SW 1271 (cell line): Measurements from ENCODE around the gene RTKN2.

Experiments
- DNase-seq, 2 experiments: peaks; one replicate each; lab custom pipeline; 2025; lab: John Stamatoyannopoulos, UW

Gene RTKN2

DNA sequence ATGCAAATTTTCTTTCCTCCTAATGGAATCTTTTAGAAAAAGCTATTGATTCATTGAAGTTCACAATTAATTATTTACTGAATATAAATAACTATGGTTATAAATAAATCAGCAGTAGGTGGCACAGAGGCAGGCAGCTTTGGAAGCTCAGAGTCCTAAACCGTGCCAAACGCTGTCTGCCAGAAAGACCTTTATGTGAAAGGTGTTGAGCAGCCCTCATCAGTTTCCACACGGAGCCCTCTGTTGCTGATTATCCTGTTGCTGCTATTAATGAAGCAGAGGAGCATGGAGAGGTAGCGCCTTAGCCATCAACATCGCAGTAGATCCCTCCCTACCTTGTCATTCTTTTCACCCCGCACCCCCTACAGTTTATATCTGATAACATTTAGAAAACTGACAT, 51.0 kb downstream of the RTKN2 start:
- no peak for DNase-seq

DNA sequence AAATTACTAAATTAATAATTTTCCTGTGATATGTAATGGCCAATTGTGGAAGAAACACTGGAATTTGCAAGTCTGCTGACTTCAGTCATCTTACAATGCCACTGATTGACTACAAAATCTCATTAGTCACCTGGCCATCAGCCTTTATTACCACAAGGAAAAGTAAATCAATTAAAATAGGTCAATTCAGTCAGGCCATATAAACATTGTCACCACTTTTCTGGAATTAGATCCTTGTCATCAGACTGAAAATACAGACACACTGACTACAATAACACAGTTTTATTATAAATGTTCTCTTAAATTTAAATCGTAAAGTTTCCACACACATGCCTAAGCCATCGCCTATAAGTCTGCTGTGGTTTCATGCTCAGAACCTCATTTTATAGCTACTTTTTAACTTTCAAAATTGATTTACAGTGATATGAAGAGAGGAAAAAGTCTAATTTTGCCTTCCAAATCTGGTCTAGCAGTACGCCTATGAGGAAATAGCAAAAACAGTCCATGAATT, 54.2 kb downstream of the RTKN2 start:
- no peak for DNase-seq

DNA sequence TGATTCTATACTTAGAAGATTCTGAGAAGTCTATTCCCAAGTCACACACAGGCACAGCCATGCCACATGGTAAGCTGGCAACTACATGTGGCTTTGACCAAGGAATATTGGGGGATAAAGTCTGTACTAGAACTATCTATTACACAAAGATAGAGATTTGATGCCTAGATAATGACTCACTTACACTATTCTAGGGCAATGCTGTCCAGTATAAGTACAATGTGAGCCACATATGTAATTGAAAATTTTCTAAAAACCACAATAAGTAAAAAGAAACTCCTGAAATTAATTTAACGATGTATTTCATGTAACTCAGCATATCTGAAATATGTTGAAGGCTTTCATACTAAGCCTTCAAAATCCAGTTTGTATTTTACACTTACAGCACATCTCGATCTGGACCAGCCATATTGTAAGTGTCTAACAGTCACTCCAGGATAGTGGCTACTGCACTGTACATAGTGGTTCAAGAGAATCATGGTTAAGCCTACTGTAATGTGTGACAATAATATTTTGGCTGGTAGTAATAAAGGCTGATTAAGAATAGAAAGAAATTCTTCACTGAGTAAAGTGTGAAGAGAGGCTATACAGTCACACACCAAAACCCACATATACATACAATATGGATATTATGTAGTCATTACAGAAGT, 62.8 kb downstream of the RTKN2 start:
- DNase-seq, result no peak

DNA sequence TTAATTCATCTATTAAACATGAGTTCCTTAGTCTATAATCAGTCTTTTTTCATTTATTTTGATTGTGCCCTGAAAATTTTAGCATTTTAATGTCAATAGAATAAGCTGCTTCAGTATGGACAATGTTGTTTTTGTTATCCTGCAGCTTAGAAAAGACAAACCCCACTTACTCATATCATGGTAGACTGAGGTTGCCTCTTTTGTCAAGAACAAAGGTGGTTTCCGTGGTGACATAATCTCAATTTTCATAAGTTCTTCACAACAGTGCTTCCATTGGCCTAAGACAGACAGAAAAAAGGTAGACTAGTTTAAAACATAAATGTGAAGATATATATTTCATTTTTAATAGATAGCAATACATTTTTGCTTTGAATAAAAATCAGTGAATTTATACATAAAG, 69.1 kb downstream of the RTKN2 start:
- no peak for DNase-seq

DNA sequence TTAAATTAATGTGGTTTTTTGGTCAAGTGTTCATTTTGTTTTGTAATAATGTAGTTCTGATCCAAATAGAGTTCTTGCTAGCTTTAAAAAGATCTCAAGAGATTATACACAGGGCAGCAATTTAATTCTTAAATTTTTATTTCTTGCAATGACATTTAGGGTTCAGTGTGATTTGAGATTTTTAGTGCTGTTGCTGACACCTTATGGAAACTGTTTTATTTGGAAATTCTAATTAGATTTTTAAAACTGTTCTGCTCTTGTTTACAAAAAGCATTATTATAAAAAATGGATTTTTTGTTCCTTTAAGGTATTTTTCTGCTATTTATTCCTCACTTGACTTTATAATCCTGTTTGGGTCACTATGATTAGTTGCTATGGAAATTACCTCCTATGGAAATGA, 72.1 kb downstream of the RTKN2 start:
- DNase-seq, result no peak

DNA sequence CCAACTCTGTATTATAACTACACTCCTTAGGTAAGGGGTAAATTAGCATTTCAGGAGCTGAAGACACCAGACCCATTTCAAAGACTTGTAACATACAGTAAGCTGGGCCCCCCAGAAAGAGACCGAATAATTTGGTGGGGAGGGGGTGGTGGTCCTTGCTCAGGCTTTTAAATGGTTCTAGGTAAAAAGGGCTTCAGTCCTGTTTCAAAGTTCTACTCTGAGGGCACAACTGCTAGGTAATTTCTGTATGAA, 73.0 kb downstream of the RTKN2 start:
- no peak for DNase-seq

DNA sequence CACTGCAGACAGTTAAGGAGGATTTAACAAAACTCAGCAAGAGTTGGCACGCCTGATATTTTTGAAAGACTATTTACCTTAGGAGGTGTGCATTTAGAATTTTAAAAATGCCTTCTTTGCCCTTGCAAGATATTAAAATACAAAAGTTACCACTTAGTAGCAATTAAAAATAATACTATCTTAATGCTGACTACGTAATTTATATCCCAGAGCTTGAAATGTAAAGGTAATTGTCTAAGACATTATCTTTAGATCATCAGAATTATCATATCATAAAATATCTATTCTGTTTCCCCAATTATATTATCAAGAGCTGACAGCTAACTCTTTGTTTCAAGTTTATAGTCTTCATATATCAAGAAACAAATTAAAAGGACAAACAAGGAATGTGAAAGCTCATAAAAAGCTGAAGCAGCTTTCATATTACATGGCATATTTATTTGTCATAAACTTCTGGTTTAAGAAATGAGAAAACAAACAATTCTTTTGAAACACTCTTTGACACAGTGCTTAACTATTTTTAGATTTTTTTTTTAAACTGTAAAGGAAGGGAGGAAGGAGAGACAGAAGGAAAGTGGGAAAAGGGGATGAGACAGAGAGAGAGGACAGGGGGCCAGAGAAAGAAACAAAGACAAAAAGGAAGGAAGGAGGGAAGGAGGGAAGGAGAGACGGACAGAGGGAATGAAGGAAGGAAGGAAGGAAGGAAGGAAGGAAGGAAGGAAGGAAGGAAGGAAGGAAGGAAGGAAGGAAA, 73.5 kb downstream of the RTKN2 start:
- no peak for DNase-seq

DNA sequence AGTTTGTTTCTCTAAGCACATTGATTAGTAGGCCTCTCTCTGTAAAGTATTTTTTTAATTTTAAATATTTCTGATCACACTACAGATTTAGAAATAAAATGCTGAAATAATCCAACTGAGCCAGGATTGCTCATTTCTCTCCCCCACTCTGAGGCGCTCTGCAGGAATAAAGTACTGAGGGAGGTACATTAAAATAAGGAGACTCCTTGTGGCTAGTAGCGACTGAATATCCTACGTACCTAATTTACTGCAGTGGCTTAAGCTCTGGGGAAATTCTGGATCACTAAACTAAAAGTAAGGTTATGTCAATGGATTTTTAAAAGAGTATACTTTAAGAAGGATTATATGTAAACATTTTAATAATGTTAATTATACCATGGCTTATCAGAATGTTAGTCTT, 75.2 kb downstream of the RTKN2 start:
- DNase-seq, result no peak

DNA sequence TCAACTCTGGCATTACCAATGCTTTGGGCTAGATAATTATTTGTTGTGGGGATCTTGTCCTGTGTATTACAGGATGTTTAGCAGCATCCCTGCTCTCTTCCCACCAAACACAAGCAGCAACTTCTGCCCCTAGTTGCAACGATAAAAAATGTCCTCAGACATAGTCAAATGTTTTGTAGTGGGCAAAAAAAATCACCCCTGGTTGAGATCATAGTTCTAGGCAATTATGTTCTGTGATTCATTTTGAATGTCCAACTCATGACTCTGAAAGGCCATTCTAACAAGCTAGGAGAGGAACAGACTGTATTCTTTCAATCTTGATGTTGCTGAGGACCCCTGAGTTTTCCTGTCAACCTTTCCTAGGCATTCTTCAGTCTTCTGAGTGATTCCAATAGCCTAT, 79.5 kb downstream of the RTKN2 start:
- no peak for DNase-seq

DNA sequence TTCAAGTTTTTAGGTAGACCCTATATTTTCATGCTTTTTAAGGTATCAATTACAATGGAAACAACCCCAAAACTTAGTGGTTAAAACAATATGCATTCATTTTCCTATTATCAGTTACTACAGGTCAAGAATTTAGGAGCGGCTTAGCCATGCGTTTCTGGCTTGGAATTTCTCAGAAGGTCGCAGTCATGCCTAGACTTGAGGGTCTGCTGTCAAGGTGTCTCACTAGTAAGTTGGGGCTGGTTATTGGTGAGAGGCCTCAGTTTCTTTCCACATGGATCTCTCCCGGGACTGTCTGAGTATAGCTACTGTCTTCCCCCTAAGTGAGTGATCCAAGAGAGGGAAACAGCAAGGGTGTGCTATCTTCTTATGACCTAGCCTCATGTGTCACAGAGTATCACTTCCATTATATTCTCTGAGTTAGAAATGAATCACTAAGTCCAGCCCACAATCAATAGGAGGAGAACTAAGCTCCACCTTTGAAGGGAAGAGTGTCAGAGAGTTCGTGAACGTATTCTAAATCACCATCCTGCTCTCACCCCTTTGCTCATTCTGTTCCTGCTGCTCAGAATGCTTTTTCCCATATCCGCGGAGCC, 80.5 kb downstream of the RTKN2 start:
- DNase-seq, result no peak

DNA sequence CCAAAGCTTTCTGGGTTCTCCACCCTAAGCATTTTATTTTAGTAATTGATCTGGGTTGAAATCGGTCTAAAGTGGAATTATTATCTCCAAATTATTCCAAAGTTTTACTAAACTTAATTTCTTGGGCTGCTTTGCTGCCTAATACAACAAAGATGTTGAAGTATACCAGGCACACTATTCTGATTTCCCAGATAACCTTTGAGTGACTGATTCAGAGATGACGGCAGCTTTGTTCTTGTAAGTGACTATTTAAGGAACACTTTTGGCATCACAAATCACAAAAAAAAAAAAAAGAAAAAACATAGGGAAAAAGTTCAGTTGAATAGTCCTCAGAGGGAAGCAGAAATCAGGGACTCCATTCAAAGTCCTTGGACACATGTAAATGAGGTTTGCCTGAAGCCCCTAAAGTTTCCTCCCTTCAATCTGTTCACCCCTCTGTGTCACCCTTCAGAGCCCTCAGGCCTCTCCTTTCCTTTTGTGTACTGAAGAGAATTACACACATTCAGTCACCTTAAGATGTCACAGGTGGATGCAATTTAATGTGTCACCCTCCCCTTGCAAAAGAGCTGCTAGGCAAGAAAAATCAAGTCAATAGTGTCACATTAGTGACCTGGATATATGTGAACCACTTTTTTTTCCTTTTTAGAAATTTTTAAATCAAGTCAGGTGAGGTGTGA, 81.5 kb downstream of the RTKN2 start:
- DNase-seq, result no peak

DNA sequence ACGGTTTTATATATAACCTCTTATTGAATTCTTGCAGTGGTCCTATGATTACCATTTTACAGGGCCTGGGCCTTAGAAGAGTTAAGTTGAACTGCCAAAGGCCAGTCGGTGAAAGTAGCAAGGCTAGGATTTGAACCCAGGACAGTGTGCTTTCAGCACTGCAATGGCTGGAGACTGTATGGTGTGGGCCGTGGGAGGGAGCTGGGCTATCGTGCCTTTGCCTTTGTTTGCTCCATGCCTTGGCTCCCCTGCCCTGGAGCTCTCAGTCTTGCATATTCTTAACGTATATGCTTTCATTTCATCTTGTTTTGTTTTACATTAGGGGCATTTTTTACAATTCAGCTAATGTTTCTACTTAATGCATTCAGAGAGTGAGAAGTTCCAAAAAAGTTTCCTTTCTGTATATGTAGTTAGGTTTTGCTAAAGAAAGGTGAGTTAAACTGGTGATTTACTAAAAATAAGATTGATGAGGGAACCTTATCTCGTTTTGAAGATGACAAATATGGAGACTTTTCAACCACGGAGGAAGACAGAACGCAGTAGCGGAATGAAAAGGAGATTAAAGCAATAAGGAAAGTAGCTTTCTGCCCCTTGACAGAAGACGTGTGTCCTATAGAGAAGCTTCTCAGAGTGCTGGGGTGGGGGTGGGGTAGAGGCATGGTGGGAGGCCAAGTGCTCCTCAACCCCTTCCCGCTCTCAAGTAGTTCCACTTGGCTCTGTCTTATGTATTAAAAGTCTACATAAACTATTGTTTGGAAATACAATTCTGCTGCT, 82.5 kb downstream of the RTKN2 start:
- no peak for DNase-seq

DNA sequence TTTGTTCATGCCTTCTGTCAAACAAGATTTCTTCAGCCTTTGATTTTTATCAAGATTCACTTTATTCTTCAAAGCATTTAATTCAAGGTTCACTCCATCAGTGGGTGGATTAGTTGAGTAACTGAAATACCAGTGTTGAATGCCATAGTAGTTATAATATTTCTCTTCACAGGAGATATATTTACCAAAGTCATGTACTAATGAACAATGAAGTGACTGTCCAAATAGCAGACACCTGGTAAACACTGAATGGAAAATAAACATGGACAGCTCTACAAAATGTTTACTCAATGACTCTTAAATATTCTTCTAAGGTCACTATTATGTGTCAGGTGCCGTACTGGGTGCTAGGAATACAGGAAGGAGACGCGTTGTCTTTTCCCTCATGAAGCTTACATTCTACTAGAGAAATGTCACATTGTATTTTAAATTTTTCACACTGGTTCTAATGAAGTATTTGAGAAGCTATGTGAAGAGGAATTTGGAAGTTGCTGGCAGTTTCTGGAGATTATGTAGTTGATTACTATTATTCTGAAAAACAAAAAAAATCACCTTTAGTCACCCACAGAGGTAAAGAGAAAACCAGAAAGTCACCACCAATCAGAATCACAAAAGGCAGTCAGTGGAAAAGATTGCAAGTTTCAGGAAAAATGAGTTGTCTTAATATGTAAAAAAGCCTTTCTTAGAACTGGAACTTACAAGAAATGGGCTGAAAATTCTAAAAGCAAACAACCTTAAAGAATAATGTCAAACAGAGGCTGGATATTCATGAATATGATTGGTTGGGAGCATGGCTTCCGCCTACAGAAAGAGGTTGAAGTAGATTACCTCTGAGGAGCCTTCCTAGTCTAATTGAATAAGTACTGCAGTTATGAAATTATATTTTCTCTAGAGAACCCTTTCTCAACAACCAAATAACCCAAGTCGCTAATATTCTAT, 84.5 kb downstream of the RTKN2 start:
- DNase-seq, result no peak

DNA sequence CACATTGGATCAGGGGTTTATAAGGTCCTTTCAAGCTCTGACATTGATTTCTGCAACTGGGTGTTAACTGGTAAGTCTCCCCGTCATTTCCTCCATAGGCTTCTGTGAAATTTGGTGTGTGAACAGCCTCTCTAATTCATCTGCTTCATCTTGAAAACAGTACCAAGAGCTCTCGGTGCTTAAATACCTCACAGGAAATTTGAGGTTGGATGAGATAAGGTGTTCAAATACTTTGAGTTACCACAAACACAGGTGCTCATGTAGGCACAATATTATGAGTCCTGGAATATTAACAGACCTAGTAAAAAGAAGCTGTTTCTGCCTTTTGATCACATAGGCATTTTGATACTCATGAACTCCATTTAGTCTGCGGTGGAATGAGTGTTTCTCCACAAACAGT, 85.2 kb downstream of the RTKN2 start:
- DNase-seq, result no peak

DNA sequence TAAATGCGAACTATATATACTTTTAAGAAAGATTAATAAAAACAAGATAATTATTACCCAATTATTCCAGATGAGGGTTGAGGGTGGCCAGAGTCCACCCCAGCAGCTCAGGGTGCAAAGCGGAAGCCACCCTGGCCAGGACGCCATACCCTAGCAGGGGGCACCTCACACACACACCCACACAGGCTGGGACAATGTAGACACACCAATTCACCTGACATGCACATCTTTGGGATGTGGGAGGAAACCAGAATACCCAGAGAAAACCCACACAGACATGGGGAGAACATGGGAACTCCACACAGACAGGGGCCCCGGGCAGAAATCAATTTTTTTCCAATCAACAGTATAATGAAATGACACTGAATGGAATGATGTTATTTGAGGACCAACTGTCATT, 86.0 kb downstream of the RTKN2 start:
- DNase-seq, result no peak

DNA sequence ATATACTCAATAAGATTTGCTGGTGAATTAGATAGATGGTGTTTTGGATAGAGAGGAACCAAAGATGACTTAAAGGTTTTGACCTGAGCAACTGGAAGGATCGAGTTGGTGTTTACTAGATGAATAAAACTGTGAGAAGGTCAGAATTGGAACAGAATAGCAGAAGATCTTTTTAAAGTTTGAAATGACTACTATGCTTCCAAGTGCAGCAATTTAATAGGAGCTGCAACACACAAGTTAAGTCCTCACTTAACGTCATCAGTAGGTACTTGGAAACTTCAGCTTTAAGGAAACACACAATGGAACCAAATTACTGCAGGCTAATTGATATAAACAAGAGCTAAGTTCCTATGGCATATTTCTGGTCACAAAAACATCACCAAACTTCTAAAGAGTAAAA, 86.5 kb downstream of the RTKN2 start:
- DNase-seq, result no peak

DNA sequence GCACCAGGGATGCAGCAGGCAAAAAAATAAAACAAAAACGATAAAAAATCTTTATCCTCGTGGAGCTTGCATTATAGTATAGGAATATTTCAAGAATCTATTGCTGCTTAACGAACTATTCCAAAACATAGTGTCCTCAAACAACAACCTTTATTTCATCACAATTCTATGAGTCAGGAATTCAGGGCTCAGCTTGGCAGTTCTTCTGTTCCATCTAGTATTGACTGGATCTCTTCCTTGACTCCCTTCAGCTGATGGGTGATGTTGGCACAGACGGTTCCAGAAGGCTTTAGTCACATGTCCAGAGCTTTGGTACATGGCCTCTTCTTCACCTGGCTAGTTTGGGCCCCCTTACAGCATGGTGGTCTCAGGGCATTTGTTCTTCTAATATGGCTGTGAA, 88.0 kb downstream of the RTKN2 start:
- DNase-seq, result no peak

DNA sequence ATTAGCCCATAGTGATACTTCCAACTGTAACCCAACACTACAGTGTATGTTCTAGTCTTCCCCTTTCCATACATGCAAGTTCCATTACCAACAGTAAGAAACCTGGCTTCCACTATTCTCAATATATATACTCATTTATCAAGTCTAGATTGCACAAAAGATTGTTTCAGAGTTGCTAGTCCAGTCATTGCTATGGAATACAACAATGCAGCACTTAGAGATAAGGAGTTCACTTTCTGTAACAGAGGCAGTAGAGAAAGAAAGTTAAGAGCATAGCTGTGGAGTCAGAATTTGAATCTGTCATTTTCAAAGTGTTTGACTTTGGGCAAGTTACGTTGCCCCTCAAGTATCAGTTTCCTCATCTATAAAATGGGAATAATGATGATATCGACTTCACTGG, 90.1 kb downstream of the RTKN2 start:
- no peak for DNase-seq

DNA sequence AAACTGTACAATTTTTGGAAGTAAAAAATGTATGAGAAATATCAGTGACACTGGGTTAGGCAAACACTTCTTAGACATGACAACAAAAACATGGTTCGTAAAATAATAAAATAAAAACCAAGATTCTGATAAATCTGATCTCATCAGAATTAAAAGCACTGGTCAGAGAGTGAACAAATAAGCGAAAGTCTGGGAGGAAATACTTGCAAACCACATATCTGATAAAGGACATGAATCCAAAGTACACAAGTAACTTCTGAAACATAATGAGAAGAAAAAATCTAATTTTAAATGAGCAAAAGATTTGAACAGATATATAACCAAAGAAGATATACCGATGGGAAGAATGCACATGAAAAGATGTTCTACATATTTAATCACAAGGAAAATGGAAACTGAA, 91.5 kb downstream of the RTKN2 start:
- no peak for DNase-seq

DNA sequence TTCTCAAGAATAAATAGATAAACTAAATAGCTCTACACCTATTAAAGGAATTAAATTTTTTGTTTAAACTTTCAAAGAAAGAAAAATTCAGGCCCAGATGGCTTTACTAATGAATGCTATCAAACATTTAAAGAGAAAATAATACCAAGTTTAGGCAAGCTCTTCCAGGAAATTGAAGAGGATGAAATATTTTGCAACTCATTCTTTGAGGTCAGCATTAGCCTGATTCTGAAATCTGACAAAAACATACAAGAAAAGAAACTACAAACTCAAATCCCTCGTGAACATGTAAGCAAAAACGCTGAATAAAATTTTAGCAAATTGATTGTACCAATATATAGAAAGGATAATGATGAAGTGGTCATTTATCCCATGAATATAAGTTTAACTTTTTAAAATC, 93.4 kb downstream of the RTKN2 start:
- DNase-seq, result no peak

DNA sequence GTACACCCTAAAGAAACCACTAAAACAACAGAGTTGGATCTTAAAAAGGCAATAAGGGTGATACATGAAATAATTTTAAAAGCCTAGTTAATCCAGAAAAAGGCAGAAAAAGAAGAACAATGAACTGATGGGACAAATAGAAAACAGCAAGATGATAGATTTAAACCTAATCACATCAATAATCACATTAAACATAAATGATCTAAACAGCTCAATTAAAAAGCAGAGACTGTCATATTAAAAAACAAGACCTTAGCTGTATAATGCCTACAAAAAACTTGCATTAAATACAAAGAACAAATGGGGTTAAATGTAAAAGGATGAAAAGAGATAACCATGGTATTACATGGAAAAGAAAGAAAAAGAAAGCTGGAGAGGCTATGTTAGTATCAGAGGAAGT, 96.2 kb downstream of the RTKN2 start:
- DNase-seq, result no peak
